H9 (cell line): ENCODE measurements around the gene TTBK1. TPM values are rescaled to one million over a fixed set of nuclear protein-coding genes. Genes with fewer than 3 reads are reported as not detected.

ENCODE experiments used
- DNase-seq: peaks from one replicate; pipeline ENCODE4 v3.0.0-alpha.2; 2017
- H2AFZ ChIP-seq: one replicate; pipeline ENCODE4 v1.6.1; 2013; ENCODE audit warnings: mild to moderate bottlenecking, low read length, control low read depth, moderate library complexity
- H2AK5ac ChIP-seq: 2 replicates; pipeline ENCODE4 v1.6.1; 2013; ENCODE audit warnings: low read length, control low read depth, mixed read lengths; ENCODE audit not compliant: insufficient read length
- H2BK120ac ChIP-seq: one replicate; pipeline ENCODE4 v1.6.1; 2013; ENCODE audit warnings: low read depth, mild to moderate bottlenecking, low read length, control low read depth, inconsistent platforms; ENCODE audit not compliant: poor library complexity, severe bottlenecking
- H2BK12ac ChIP-seq: 2 replicates; pipeline ENCODE4 v1.6.1; 2013; ENCODE audit warnings: low read length, control low read depth, mixed read lengths, low read depth; ENCODE audit not compliant: insufficient read length
- H2BK15ac ChIP-seq: 2 replicates; pipeline ENCODE4 v1.6.1; 2013; ENCODE audit warnings: low read depth, low read length, control low read depth
- H2BK20ac ChIP-seq: one replicate; pipeline ENCODE4 v1.6.1; 2013; ENCODE audit warnings: low read depth, mild to moderate bottlenecking, low read length, control low read depth, inconsistent platforms; ENCODE audit not compliant: poor library complexity, severe bottlenecking
- H2BK5ac ChIP-seq: 2 replicates; pipeline ENCODE4 v1.6.1; 2013; ENCODE audit warnings: low read length, control low read depth, mixed read lengths; ENCODE audit not compliant: insufficient read length
- H3K14ac ChIP-seq: 2 replicates; pipeline ENCODE4 v1.6.1; 2013; ENCODE audit warnings: low read length, control low read depth; ENCODE audit not compliant: insufficient read depth
- H3K18ac ChIP-seq: 2 replicates; pipeline ENCODE4 v1.6.1; 2013; ENCODE audit warnings: low read depth, mild to moderate bottlenecking, mixed read lengths, low read length, control low read depth; ENCODE audit not compliant: insufficient read length
- H3K23ac ChIP-seq: 2 replicates; pipeline ENCODE4 v1.6.1; 2013; ENCODE audit warnings: low read length, control low read depth, mixed read lengths, low read depth; ENCODE audit not compliant: insufficient read length
- H3K23me2 ChIP-seq: 2 replicates; pipeline ENCODE4 v1.6.1; 2013; ENCODE audit warnings: low read depth, mild to moderate bottlenecking, mixed read lengths, low read length, control low read depth; ENCODE audit not compliant: insufficient read length, poor library complexity, severe bottlenecking
- H3K27ac ChIP-seq: 2 replicates; pipeline ENCODE4 v1.5.1; 2013; ENCODE audit warnings: low read length, control low read depth, mixed read lengths, low read depth; ENCODE audit not compliant: insufficient read length
- H3K27me3 ChIP-seq: 2 replicates; pipeline ENCODE4 v1.6.1; 2013; ENCODE audit warnings: low read length, control low read depth, inconsistent platforms; ENCODE audit not compliant: insufficient read depth
- H3K4ac ChIP-seq: 2 replicates; pipeline ENCODE4 v1.6.1; 2013; ENCODE audit warnings: low read depth, mild to moderate bottlenecking, control low read depth, inconsistent platforms, low read length, moderate library complexity
- H3K4me1 ChIP-seq: 2 replicates; pipeline ENCODE4 v1.6.1; 2013; ENCODE audit warnings: low read length, control low read depth, inconsistent platforms; ENCODE audit not compliant: insufficient read depth
- H3K4me2 ChIP-seq: 2 replicates; pipeline ENCODE4 v1.6.1; 2013; ENCODE audit warnings: low read length, control low read depth, mixed read lengths; ENCODE audit not compliant: insufficient read length, insufficient read depth
- H3K56ac ChIP-seq: 2 replicates; pipeline ENCODE4 v1.6.1; 2013; ENCODE audit warnings: low read depth, mild to moderate bottlenecking, mixed read lengths, low read length, control low read depth; ENCODE audit not compliant: insufficient read length
- H3K79me1 ChIP-seq: 2 replicates; pipeline ENCODE4 v1.6.1; 2013; ENCODE audit warnings: low read depth, mild to moderate bottlenecking, moderate library complexity, low read length, control low read depth, inconsistent platforms; ENCODE audit not compliant: insufficient read depth, poor library complexity, severe bottlenecking
- H3K79me2 ChIP-seq: 2 replicates; pipeline ENCODE4 v1.6.1; 2013; ENCODE audit warnings: low read length, control low read depth, inconsistent platforms; ENCODE audit not compliant: insufficient read depth
- H3K9ac ChIP-seq: 2 replicates; pipeline ENCODE4 v1.6.1; 2013; ENCODE audit warnings: low read length, control low read depth, mixed read lengths; ENCODE audit not compliant: insufficient read length; ENCODE audit errors: extremely low read depth
- H3K9me3 ChIP-seq: one replicate; pipeline ENCODE4 v1.6.1; 2013; ENCODE audit warnings: low read depth, low read length, inconsistent platforms; ENCODE audit not compliant: control insufficient read depth
- H3T11ph ChIP-seq: one replicate; pipeline ENCODE4 v1.6.1; 2013; ENCODE audit warnings: mild to moderate bottlenecking, low read length, control low read depth, inconsistent platforms
- H4K20me1 ChIP-seq: one replicate; pipeline ENCODE4 v1.6.1; 2013; ENCODE audit not compliant: control insufficient read depth, insufficient read length, insufficient read depth
- H4K5ac ChIP-seq: 2 replicates; pipeline ENCODE4 v1.6.1; 2013; ENCODE audit warnings: low read depth, mild to moderate bottlenecking, mixed read lengths, low read length, control low read depth; ENCODE audit not compliant: insufficient read length
- H4K8ac ChIP-seq: replicated peaks from 2 replicates; pipeline ENCODE4 v1.6.1; 2013; ENCODE audit warnings: low read length, control low read depth, mixed read lengths, low read depth; ENCODE audit not compliant: insufficient read length
- H4K91ac ChIP-seq: 2 replicates; pipeline ENCODE4 v1.6.1; 2013; ENCODE audit warnings: low read depth, mild to moderate bottlenecking, moderate library complexity, mixed read lengths, low read length, control low read depth; ENCODE audit not compliant: insufficient read length
- H3K27ac Mint-ChIP-seq, 3 experiments: 2 replicates in 2 of 3; 3 replicates in 1 of 3; pipeline ENCODE4 v1.8.0; 2020 to 2021; ENCODE audit warnings: mixed read lengths in 3 of 3, mild to moderate bottlenecking in 1 of 3, moderate library complexity in 1 of 3
- H3K27me3 Mint-ChIP-seq: 2 replicates; pipeline ENCODE4 v1.8.0; 2021; ENCODE audit warnings: low read depth, mild to moderate bottlenecking, moderate library complexity, mixed read lengths
- H3K36me3 Mint-ChIP-seq, 3 experiments: 2 replicates in 2 of 3; 3 replicates in 1 of 3; pipeline ENCODE4 v1.8.0; 2020 to 2021; ENCODE audit warnings: low read depth in 3 of 3, mixed read lengths in 3 of 3; ENCODE audit not compliant: insufficient read depth in 1 of 3
- H3K4me1 Mint-ChIP-seq, 2 experiments: 2 replicates each; pipeline ENCODE4 v1.8.0; 2020; ENCODE audit warnings: mixed read lengths in 2 of 2
- H3K4me3 Mint-ChIP-seq, 2 experiments: 2 replicates in 1 of 2; 3 replicates in 1 of 2; pipeline ENCODE4 v1.8.0; 2020 to 2021; ENCODE audit warnings: mild to moderate bottlenecking in 2 of 2, mixed read lengths in 2 of 2, moderate library complexity in 1 of 2
- H3K9me3 Mint-ChIP-seq, 2 experiments: 2 replicates in 1 of 2; 3 replicates in 1 of 2; pipeline ENCODE4 v1.8.0; 2020; ENCODE audit warnings: mild to moderate bottlenecking in 2 of 2, mixed read lengths in 2 of 2, moderate library complexity in 1 of 2
- CTCF ChIP-seq: fragments of 200-600 bp; sonication (generic); conservative IDR thresholded peaks from 3 replicates; pipeline ENCODE4 v1.8.0; 2021; ENCODE audit warnings: antibody characterized with exemption, mild to moderate bottlenecking
- WGBS: extraction: QIAGEN DNeasy Blood & Tissue Kit; methylation state at CpG from one replicate; pipeline ENCODE4 v1.1.7; 2013; ENCODE audit warnings: missing lambda C conversion rate, low lambda C conversion rate, mixed read lengths; ENCODE audit not compliant: insufficient read length; ENCODE audit errors: extremely low coverage; 5-methylcytosine and 5-hydroxymethylcytosine counted together
- total RNA-seq: library from RNA; stranded (reverse); gene quantifications from 2 replicates; pipeline ENCODE4 v1.2.1, GENCODE V29; 2021

The TTBK1 gene
- total RNA-seq, 1 experiment from 2014 or later, result 1.6 TPM

GRCh38 chr6:43336382-43336781 is 93.1 kb downstream of the TTBK1 start:
- Histone ChIP-seq H4K91ac (no peak overlapping the region), H3K27ac (no peak overlapping the region), H2BK12ac (no peak overlapping the region), H3T11ph (no peak overlapping the region), H4K8ac (no peak overlapping the region), H2AFZ (no peak overlapping the region), H3K23me2 (no peaks in the 10 kb centered on the region), H2BK120ac (no peak overlapping the region), H3K79me2 (no peaks in the 10 kb centered on the region), H3K79me1 (no peaks in the 10 kb centered on the region), H3K18ac (no peak overlapping the region), H3K4me1 (no peaks in the 10 kb centered on the region), H3K4ac (no peak overlapping the region), H3K14ac (no peak overlapping the region), H3K9ac (no peak overlapping the region), H2BK15ac (no peak overlapping the region), H3K23ac (no peak overlapping the region), H4K5ac (no peak overlapping the region), H3K27me3 (no peaks in the 10 kb centered on the region), H3K9me3 (no peaks in the 10 kb centered on the region), H3K4me2 (no peak overlapping the region), H2BK5ac (no peak overlapping the region), H2AK5ac (no peak overlapping the region), H4K20me1 (no peaks in the 10 kb centered on the region), H3K56ac (no peak overlapping the region), H2BK20ac (no peak overlapping the region)
- no peaks in the 10 kb centered on the region for H3K9me3 Mint-ChIP-seq
- H3K27me3 Mint-ChIP-seq, result no peaks in the 10 kb centered on the region; the same call in none of the 2 replicates
- H3K4me1 Mint-ChIP-seq, result peaks cover 0 to 7% of the 10 kb centered on the region in 2 experiments; a peak in 2 of 4 replicates
- H3K27ac Mint-ChIP-seq, result no peak overlapping the region
- DNase-seq, result no peak
- WGBS, result no CpG with 5 or more reads among the region's 3 CpGs
- no peak for TF ChIP-seq CTCF
- no peak overlapping the region for H3K4me3 Mint-ChIP-seq
- H3K36me3 Mint-ChIP-seq, result peaks cover 3 to 29% (median 23%) of the 10 kb centered on the region in 3 experiments; a peak in 5 of 7 replicates

Other genes with a start within 250 kb of the TTBK1 start
- gene MEA1, start 229.5 kb upstream of the TTBK1 start, total RNA-seq, result 105 and 113 TPM in 2 replicates
- 146 TPM in 2 replicates for gene KLHDC3, start 229.2 kb upstream of the TTBK1 start, total RNA-seq
- gene RRP36, start 221.9 kb upstream of the TTBK1 start, total RNA-seq, result 117 and 121 TPM in 2 replicates
- 23.5 and 24.5 TPM in 2 replicates for gene CUL7, start 189.6 kb upstream of the TTBK1 start, total RNA-seq
- gene MRPL2, start 184.0 kb upstream of the TTBK1 start, total RNA-seq, result 71.9 and 74.4 TPM in 2 replicates
- gene KLC4, start 183.8 kb upstream of the TTBK1 start, total RNA-seq, result 29.7 TPM in 2 replicates
- 126 and 128 TPM in 2 replicates for gene PTK7, start 167.2 kb upstream of the TTBK1 start, total RNA-seq
- gene SRF, start 72.2 kb upstream of the TTBK1 start, total RNA-seq, result 57.5 and 59.7 TPM in 2 replicates
- 15.2 and 15.5 TPM in 2 replicates for gene CUL9, start 61.3 kb upstream of the TTBK1 start, total RNA-seq
- gene DNPH1, start 14.0 kb upstream of the TTBK1 start, total RNA-seq, result 47.0 and 56.2 TPM in 2 replicates
- not detected in 2 replicates for gene SLC22A7, start 54.8 kb downstream of the TTBK1 start, total RNA-seq
- gene CRIP3, start 65.3 kb downstream of the TTBK1 start, total RNA-seq, result 15.3 and 16.9 TPM in 2 replicates
- gene ZNF318, start 126.2 kb downstream of the TTBK1 start, total RNA-seq, result 15.0 and 16.3 TPM in 2 replicates
- gene ABCC10, start 184.1 kb downstream of the TTBK1 start, total RNA-seq, result 28.0 and 31.8 TPM in 2 replicates
- gene DLK2, start 212.1 kb downstream of the TTBK1 start, total RNA-seq, result 0.57 and 0.96 TPM in 2 replicates
- 45.1 and 49.2 TPM in 2 replicates for gene TJAP1, start 234.1 kb downstream of the TTBK1 start, total RNA-seq